ENCODE results near the gene XRCC1.

The XRCC1 gene

DNA sequence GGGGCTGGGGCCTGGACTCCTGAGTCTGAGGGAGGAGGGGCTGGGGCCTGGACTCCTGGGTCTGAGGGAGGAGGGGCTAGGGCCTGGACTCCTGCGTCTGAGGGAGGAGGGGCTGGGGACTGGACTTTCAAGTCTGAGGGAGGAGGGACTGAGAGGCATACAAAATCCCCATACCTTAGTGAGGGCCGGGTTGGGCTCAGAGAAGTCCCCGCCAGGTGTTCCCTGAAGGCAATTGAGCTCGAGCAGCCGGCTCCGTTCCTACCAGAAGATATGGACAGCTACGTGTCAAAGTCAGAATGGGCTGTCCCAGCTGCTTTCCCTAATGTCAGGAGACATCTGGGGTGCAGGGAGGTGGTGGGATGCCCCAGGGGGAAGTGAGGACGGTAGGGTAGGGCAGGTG lies 80.2 kb downstream of the XRCC1 start:
- TF ChIP-seq CTCF (IDR thresholded peaks at IDR 0.05; ENCODE audit: insufficient read depth, low read length, poor library complexity, severe bottlenecking): no peak
- Histone ChIP-seq H3K36me3 (ENCODE audit: control insufficient read depth, insufficient read depth, low read length) (peaks cover 4% of the 10 kb centered on the region), H3K27me3 (replicated peaks; ENCODE audit: control insufficient read depth, insufficient read depth, low read length) (no peaks in the 10 kb centered on the region), H3K4me3 (replicated peaks; ENCODE audit: low read depth, low read length) (no peak overlapping the region)
- DNase-seq (ENCODE audit: extremely low read depth, insufficient read length): no peak
